Liver (tissue), 9 donors: ENCODE data around the gene MCM7. TPM values are rescaled to one million over a fixed set of nuclear protein-coding genes. Genes with fewer than 3 reads are reported as not detected.

Experiments used
- DNase-seq: peaks from one replicate; pipeline ENCODE4 v3.0.0-alpha.2; 2017; ENCODE audit warnings: low spot score
- H3K27ac ChIP-seq, 2 donors: one replicate each; pipeline ENCODE4 v1.7.0; 2013; ENCODE audit warnings: inconsistent platforms in 2 of 2, low read length in 2 of 2, control low read depth in 1 of 2, low read depth in 1 of 2, mild to moderate bottlenecking in 1 of 2
- H3K27me3 ChIP-seq, 4 donors: one replicate each; pipeline versions ENCODE4 v1.6.1 to v1.7.0; 2013; ENCODE audit warnings: low read length in 3 of 4, inconsistent platforms in 1 of 4, mild to moderate bottlenecking in 1 of 4, moderate library complexity in 1 of 4; ENCODE audit not compliant: control insufficient read depth in 4 of 4, insufficient read depth in 4 of 4
- H3K36me3 ChIP-seq, 4 donors: one replicate each; pipeline versions ENCODE4 v1.6.1 to v1.7.0; 2013; ENCODE audit warnings: low read length in 3 of 4, mild to moderate bottlenecking in 3 of 4, low read depth in 1 of 4, moderate library complexity in 1 of 4; ENCODE audit not compliant: control insufficient read depth in 4 of 4, insufficient read depth in 3 of 4
- H3K4me1 ChIP-seq, 4 donors: one replicate each; pipeline versions ENCODE4 v1.6.1 to v1.7.0; 2013; ENCODE audit warnings: low read length in 3 of 4, mild to moderate bottlenecking in 3 of 4, moderate library complexity in 1 of 4; ENCODE audit not compliant: control insufficient read depth in 4 of 4, insufficient read depth in 4 of 4
- H3K4me3 ChIP-seq, 3 donors: one replicate each; pipeline versions ENCODE4 v1.6.1 to v1.7.0; 2013; ENCODE audit warnings: low read length in 3 of 3, control low read depth in 1 of 3, low read depth in 1 of 3, mild to moderate bottlenecking in 1 of 3
- H3K9ac ChIP-seq, 2 donors: one replicate each; pipeline ENCODE4 v1.7.0; 2013; ENCODE audit warnings: low read length in 2 of 2, mild to moderate bottlenecking in 2 of 2, moderate library complexity in 2 of 2, control low read depth in 1 of 2, low read depth in 1 of 2
- H3K9me3 ChIP-seq, 4 donors: one replicate each; pipeline versions ENCODE4 v1.6.1 to v1.7.0; 2013; ENCODE audit warnings: low read length in 3 of 4; ENCODE audit not compliant: control insufficient read depth in 4 of 4
- EGR1 ChIP-seq, 2 donors: IDR thresholded peaks; 2 replicates each; pipeline ENCODE4 v1.6.1; 2016 to 2018; ENCODE audit warnings: antibody characterized with exemption in 2 of 2, low read depth in 2 of 2
- FOXA1 ChIP-seq: IDR thresholded peaks from 2 replicates; pipeline ENCODE4 v1.6.1; 2016; ENCODE audit warnings: antibody characterized with exemption
- FOXA2 ChIP-seq: IDR thresholded peaks from 2 replicates; pipeline ENCODE4 v1.6.1; 2016; ENCODE audit warnings: antibody characterized with exemption
- GABPA ChIP-seq, 2 donors: IDR thresholded peaks in 1 of 2; conservative IDR thresholded peaks in 1 of 2; 2 replicates each; pipeline ENCODE4 v1.6.1; 2016; ENCODE audit warnings: antibody characterized with exemption in 2 of 2, mild to moderate bottlenecking in 1 of 2, moderate library complexity in 1 of 2
- HNF4A ChIP-seq, 2 donors: conservative IDR thresholded peaks; 2 replicates each; pipeline ENCODE4 v1.6.1; 2016; ENCODE audit warnings: antibody characterized with exemption in 2 of 2, mild to moderate bottlenecking in 2 of 2
- HNF4G ChIP-seq: IDR thresholded peaks from 2 replicates; pipeline ENCODE4 v1.6.1; 2016; ENCODE audit warnings: antibody characterized with exemption
- JUND ChIP-seq, 2 donors: IDR thresholded peaks; 2 replicates each; pipeline ENCODE4 v1.6.1; 2016; ENCODE audit warnings: antibody characterized with exemption in 2 of 2
- NR2F2 ChIP-seq: IDR thresholded peaks from 2 replicates; pipeline ENCODE4 v1.6.1; 2016; ENCODE audit warnings: antibody characterized with exemption
- RXRA ChIP-seq, 2 donors: IDR thresholded peaks; 2 replicates each; pipeline ENCODE4 v1.6.1; 2017 to 2018; ENCODE audit warnings: antibody characterized with exemption in 2 of 2, mild to moderate bottlenecking in 1 of 2
- SP1 ChIP-seq: IDR thresholded peaks from 2 replicates; pipeline ENCODE4 v1.6.1; 2018; ENCODE audit warnings: antibody characterized with exemption, mild to moderate bottlenecking
- TAF1 ChIP-seq: conservative IDR thresholded peaks from 2 replicates; pipeline ENCODE4 v1.6.1; 2016; ENCODE audit warnings: antibody characterized with exemption, mild to moderate bottlenecking
- YY1 ChIP-seq: IDR thresholded peaks from 2 replicates; pipeline ENCODE4 v1.6.1; 2016; ENCODE audit warnings: antibody characterized with exemption, mild to moderate bottlenecking
- WGBS: extraction: QIAGEN DNeasy Blood & Tissue Kit; methylation state at CpG from one replicate; pipeline ENCODE4 v1.1.7; 2013; 5-methylcytosine and 5-hydroxymethylcytosine counted together
- polyA plus RNA-seq, 2 donors: library from polyadenylated mRNA; stranded (reverse) in 1 of 2; unstranded in 1 of 2; fragments of 200-250 nt in 1 of 2; fragments of >200 nt in 1 of 2; fragmentation: Nextera tagmentation in 1 of 2; extraction: Ambion mirVana in 1 of 2; gene quantifications; one replicate each; pipeline versions ENCODE4 v1.2.1 to v1.2.3, GENCODE V29; 2013 to 2015
- total RNA-seq, 2 donors: library from RNA; depleted of rRNA; stranded (reverse); fragments of >200 nt; gene quantifications; one replicate each; pipeline ENCODE4 v1.2.3, GENCODE V29; 2014
- TF ChIP-seq, protein P1 (sequence below): IDR thresholded peaks from 2 replicates; pipeline ENCODE4 v1.6.1; 2016; ENCODE audit warnings: antibody characterized with exemption, mild to moderate bottlenecking
- TF ChIP-seq, protein P2 (sequence below): IDR thresholded peaks from 2 replicates; pipeline ENCODE4 v1.6.1; 2016; ENCODE audit warnings: antibody characterized with exemption
- TF ChIP-seq, protein P3 (sequence below): IDR thresholded peaks from 2 replicates; pipeline ENCODE4 v1.6.1; 2016; ENCODE audit warnings: antibody characterized with exemption
- TF ChIP-seq, protein P4 (sequence below): fragments of 150-350 bp; IDR thresholded peaks from 2 replicates; pipeline ENCODE4 v1.5.1; 2017; ENCODE audit warnings: improper control_type of control experiment, low read depth, low read length; ENCODE audit not compliant: missing input control
- TF ChIP-seq, protein P5 (sequence below): IDR thresholded peaks from 2 replicates; pipeline ENCODE4 v1.6.1; 2016; ENCODE audit warnings: antibody characterized with exemption
- donor health status: healthy.
- donor health status: healthy.
- donor health status: healthy.
- donor health status: healthy.
- donor health status: healthy.

Gene MCM7
- total and polyA plus RNA-seq, 4 donors: 12.6 to 143 (median 17.6) TPM

DNA sequence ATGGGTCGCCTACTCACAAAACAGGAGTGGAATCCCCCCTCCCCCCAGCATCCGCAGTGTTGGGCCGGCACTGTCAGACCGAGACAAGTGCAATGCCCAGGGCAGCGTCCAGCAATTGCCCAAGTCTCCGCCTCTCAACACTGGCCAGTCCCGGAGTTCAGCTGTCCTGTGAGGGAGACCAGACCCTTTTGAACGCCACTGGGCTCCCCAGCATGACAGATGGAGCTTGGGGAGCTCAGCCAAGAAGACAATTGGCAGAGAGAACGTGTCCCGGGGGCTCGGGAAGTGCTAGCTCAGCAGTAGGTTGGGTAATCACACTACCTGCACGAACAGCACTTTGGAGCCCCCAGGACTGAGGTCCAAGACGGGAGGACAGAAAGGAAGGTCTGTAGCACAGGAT lies 7.7 kb downstream of the MCM7 start:
- 54% methylated on average over 13 of the region's 13 CpGs for WGBS
- Histone ChIP-seq H3K4me1 (peaks cover 4 to 16% (median 9%) of the 10 kb centered on the region in 4 donors), H3K9me3 (no peaks in the 10 kb centered on the region), H3K9ac (no peak overlapping the region), H3K27ac (no peak overlapping the region), H3K36me3 (peaks cover 33 to 79% (median 56%) of the 10 kb centered on the region in 4 donors), H3K27me3 (no peaks in the 10 kb centered on the region), H3K4me3 (no peak overlapping the region)
- no peak for DNase-seq
- TF ChIP-seq FOXA2: no peak
- TF ChIP-seq TAF1: no peak
- no peak for TF ChIP-seq NR2F2
- no peak for TF ChIP-seq JUND (IDR thresholded peaks at IDR 0.05)
- TF ChIP-seq, protein P1, sequence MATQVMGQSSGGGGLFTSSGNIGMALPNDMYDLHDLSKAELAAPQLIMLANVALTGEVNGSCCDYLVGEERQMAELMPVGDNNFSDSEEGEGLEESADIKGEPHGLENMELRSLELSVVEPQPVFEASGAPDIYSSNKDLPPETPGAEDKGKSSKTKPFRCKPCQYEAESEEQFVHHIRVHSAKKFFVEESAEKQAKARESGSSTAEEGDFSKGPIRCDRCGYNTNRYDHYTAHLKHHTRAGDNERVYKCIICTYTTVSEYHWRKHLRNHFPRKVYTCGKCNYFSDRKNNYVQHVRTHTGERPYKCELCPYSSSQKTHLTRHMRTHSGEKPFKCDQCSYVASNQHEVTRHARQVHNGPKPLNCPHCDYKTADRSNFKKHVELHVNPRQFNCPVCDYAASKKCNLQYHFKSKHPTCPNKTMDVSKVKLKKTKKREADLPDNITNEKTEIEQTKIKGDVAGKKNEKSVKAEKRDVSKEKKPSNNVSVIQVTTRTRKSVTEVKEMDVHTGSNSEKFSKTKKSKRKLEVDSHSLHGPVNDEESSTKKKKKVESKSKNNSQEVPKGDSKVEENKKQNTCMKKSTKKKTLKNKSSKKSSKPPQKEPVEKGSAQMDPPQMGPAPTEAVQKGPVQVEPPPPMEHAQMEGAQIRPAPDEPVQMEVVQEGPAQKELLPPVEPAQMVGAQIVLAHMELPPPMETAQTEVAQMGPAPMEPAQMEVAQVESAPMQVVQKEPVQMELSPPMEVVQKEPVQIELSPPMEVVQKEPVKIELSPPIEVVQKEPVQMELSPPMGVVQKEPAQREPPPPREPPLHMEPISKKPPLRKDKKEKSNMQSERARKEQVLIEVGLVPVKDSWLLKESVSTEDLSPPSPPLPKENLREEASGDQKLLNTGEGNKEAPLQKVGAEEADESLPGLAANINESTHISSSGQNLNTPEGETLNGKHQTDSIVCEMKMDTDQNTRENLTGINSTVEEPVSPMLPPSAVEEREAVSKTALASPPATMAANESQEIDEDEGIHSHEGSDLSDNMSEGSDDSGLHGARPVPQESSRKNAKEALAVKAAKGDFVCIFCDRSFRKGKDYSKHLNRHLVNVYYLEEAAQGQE: no peak
- no peak for TF ChIP-seq FOXA1
- TF ChIP-seq RXRA (IDR thresholded peaks at IDR 0.05): no peak
- no peak for TF ChIP-seq HNF4A (conservative IDR thresholded peaks at IDR 0.05)
- TF ChIP-seq, protein P2, sequence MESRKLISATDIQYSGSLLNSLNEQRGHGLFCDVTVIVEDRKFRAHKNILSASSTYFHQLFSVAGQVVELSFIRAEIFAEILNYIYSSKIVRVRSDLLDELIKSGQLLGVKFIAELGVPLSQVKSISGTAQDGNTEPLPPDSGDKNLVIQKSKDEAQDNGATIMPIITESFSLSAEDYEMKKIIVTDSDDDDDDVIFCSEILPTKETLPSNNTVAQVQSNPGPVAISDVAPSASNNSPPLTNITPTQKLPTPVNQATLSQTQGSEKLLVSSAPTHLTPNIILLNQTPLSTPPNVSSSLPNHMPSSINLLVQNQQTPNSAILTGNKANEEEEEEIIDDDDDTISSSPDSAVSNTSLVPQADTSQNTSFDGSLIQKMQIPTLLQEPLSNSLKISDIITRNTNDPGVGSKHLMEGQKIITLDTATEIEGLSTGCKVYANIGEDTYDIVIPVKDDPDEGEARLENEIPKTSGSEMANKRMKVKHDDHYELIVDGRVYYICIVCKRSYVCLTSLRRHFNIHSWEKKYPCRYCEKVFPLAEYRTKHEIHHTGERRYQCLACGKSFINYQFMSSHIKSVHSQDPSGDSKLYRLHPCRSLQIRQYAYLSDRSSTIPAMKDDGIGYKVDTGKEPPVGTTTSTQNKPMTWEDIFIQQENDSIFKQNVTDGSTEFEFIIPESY: no peak
- no peak for TF ChIP-seq HNF4G
- TF ChIP-seq, protein P3, sequence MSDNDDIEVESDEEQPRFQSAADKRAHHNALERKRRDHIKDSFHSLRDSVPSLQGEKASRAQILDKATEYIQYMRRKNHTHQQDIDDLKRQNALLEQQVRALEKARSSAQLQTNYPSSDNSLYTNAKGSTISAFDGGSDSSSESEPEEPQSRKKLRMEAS: no peak
- no peak for TF ChIP-seq GABPA (IDR thresholded peaks at IDR 0.05 in 1 of 2, conservative IDR thresholded peaks at IDR 0.05 in 1 of 2)
- no peak for TF ChIP-seq SP1
- TF ChIP-seq, protein P4, sequence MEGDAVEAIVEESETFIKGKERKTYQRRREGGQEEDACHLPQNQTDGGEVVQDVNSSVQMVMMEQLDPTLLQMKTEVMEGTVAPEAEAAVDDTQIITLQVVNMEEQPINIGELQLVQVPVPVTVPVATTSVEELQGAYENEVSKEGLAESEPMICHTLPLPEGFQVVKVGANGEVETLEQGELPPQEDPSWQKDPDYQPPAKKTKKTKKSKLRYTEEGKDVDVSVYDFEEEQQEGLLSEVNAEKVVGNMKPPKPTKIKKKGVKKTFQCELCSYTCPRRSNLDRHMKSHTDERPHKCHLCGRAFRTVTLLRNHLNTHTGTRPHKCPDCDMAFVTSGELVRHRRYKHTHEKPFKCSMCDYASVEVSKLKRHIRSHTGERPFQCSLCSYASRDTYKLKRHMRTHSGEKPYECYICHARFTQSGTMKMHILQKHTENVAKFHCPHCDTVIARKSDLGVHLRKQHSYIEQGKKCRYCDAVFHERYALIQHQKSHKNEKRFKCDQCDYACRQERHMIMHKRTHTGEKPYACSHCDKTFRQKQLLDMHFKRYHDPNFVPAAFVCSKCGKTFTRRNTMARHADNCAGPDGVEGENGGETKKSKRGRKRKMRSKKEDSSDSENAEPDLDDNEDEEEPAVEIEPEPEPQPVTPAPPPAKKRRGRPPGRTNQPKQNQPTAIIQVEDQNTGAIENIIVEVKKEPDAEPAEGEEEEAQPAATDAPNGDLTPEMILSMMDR: no peak
- TF ChIP-seq EGR1 (IDR thresholded peaks at IDR 0.05; ENCODE audit: low read depth in 2 of 2): no peak
- TF ChIP-seq, protein P5, sequence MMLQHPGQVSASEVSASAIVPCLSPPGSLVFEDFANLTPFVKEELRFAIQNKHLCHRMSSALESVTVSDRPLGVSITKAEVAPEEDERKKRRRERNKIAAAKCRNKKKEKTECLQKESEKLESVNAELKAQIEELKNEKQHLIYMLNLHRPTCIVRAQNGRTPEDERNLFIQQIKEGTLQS: no peak

DNA sequence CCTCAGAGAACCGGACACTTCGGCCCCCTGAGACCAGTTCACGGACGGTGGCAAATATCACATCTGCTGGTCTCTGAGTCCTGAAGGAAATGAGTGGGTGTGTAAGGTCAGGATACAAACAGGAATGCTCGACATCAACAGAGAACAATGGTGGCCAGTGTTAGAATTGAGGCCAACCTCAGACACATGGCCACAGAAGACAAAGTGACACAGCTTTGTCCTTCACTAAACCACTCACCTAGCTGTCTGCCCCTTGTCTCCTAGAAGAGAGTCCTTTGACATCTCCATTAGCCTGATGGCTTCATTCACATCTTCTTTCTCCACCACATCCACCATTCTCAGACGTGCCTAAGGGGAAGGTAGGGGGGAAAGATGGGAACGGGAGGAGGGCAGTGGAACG lies 8.1 kb downstream of the MCM7 start:
- Histone ChIP-seq H3K27me3 (no peaks in the 10 kb centered on the region), H3K9me3 (no peaks in the 10 kb centered on the region), H3K9ac (no peak overlapping the region), H3K4me3 (no peak overlapping the region), H3K36me3 (peaks cover 29 to 74% (median 52%) of the 10 kb centered on the region in 4 donors), H3K27ac (no peak overlapping the region), H3K4me1 (peaks cover 7 to 21% (median 12%) of the 10 kb centered on the region in 4 donors)
- TF ChIP-seq, protein P2: no peak
- TF ChIP-seq FOXA1: no peak
- TF ChIP-seq GABPA (IDR thresholded peaks at IDR 0.05 in 1 of 2, conservative IDR thresholded peaks at IDR 0.05 in 1 of 2): no peak
- TF ChIP-seq, protein P5: no peak
- no peak for TF ChIP-seq HNF4A (conservative IDR thresholded peaks at IDR 0.05)
- TF ChIP-seq NR2F2: no peak
- TF ChIP-seq HNF4G: no peak
- no peak for TF ChIP-seq SP1
- no peak for TF ChIP-seq RXRA (IDR thresholded peaks at IDR 0.05)
- TF ChIP-seq YY1: no peak
- no peak for TF ChIP-seq EGR1 (IDR thresholded peaks at IDR 0.05; ENCODE audit: low read depth in 2 of 2)
- 75% methylated on average over 8 of the region's 8 CpGs for WGBS
- DNase-seq: no peak
